ENCODE measurements around the gene SEPTIN6. TPM values are rescaled to one million over a fixed set of nuclear protein-coding genes. Genes with fewer than 3 reads are reported as not detected.

SEPTIN6 gene
- total and polyA plus RNA-seq, 2 of the 8 experiments (the other 6 are each of a cell fraction or from before 2014, with no cell fraction given): 31.0 to 42.6 TPM

DNA sequence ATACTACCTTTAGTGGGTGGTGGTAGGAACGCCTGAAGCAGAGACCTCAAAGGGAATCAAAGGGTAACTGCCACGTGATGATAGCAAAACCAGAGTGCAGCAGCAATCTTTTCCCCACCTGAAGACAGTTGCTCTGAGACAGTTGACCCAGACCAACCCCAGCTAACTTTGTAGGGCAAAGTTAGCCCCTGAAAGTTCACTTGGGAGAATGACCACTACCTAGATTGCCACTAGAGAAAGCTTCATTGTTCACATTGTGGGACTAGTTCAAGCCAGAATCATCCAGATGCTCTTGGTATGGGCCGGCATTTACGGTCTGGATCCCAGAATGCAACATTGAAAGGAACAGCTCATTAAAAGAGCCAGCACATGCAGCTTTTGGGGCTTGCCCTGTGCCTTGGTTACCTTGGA lies 4.1 kb downstream of the SEPTIN6 start:
- Histone ChIP-seq H3K4me1 (replicated peaks in 1 of 4; ENCODE audit: control insufficient read depth in 3 of 4, insufficient read depth in 4 of 4, low read length in 3 of 4) (peaks cover 2 to 9% (median 5%) of the 10 kb centered on the region in 4 experiments; a peak in 4 of 7 replicates), H3K23ac (ENCODE audit: insufficient read length) (no peak overlapping the region), H3K18ac (ENCODE audit: extremely low read depth, low read length) (no peak overlapping the region), H3K9me3 (ENCODE audit: insufficient read depth in 2 of 2, low read depth in 1 of 2, low read length in 1 of 2) (no peaks in the 10 kb centered on the region), H3K9ac (replicated peaks in 1 of 4; ENCODE audit: extremely low read depth in 1 of 4, low read depth in 3 of 4, low read length in 3 of 4) (no peak overlapping the region), H4K91ac (replicated peaks; ENCODE audit: insufficient read length, low read length) (no peak overlapping the region), H2AK5ac (ENCODE audit: low read depth, low read length) (no peak overlapping the region), H3K23me2 (ENCODE audit: low read depth, low read length) (peaks cover 5% of the 10 kb centered on the region; the same call in 1 of the 2 replicates), H2BK12ac (ENCODE audit: low read depth, low read length) (no peak overlapping the region), H3K79me2 (ENCODE audit: control insufficient read depth in 1 of 2, insufficient read depth in 2 of 2, low read length in 2 of 2) (peaks cover 0 to 31% of the 10 kb centered on the region in 2 experiments; a peak in 2 of 4 replicates), H3K4me2 (ENCODE audit: insufficient read depth in 1 of 2, low read depth in 2 of 2, low read length in 2 of 2) (no peak overlapping the region), H4K8ac (ENCODE audit: extremely low read depth, insufficient read depth, low read length) (no peak overlapping the region), H4K5ac (ENCODE audit: insufficient read length, low read depth, low read length) (no peak overlapping the region), H2BK120ac (replicated peaks; ENCODE audit: low read depth, low read length) (no peak overlapping the region), H2BK20ac (ENCODE audit: low read length) (no peak overlapping the region), H2BK5ac (ENCODE audit: low read depth, low read length) (no peak overlapping the region), H2BK15ac (ENCODE audit: low read length) (no peak overlapping the region), H3K56ac (replicated peaks; ENCODE audit: insufficient read length, low read depth, low read length) (no peak overlapping the region), H3K79me1 (ENCODE audit: low read depth, low read length) (no peaks in the 10 kb centered on the region; the same call in 1 of the 2 replicates), H3K14ac (ENCODE audit: insufficient read length) (no peak overlapping the region), H4K20me1 (replicated peaks in 1 of 2; ENCODE audit: control insufficient read depth in 1 of 2, insufficient read depth in 2 of 2, low read length in 2 of 2) (no peaks in the 10 kb centered on the region), H3K27me3 (replicated peaks in 1 of 4; ENCODE audit: control insufficient read depth in 3 of 4, extremely low read depth in 1 of 4, insufficient read depth in 3 of 4, low read length in 3 of 4) (peaks cover 0 to 2% (median 0%) of the 10 kb centered on the region in 4 experiments; a peak in 2 of 7 replicates), H3K4me3 (ENCODE audit: extremely low read depth in 1 of 4, insufficient read depth in 2 of 4, low read depth in 3 of 4, low read length in 4 of 4) (no peak overlapping the region), H3K4ac (replicated peaks; ENCODE audit: insufficient read length, low read depth, low read length) (no peak overlapping the region), H2AFZ (ENCODE audit: low read length) (no peak overlapping the region), H3K27ac (ENCODE audit: low read depth, low read length) (no peak overlapping the region), H3K36me3 (ENCODE audit: control insufficient read depth in 2 of 4, insufficient read depth in 4 of 4, low read length in 3 of 4) (no peaks in the 10 kb centered on the region)
- 92% methylated on average over 4 of the region's 4 CpGs; no CpG with 5 or more reads in 1 of the 2 experiments for WGBS, 2 experiments (ENCODE audit: extremely low coverage in 1 of 2, insufficient coverage in 1 of 2, insufficient read length in 1 of 2, insufficient replicate concordance in 2 of 2, low coverage in 1 of 2, low lambda C conversion rate in 2 of 2, missing lambda C conversion rate in 1 of 2)
- DNase-seq (ENCODE audit: low read depth in 1 of 2, low spot score in 2 of 2) (no peak), FAIRE-seq (no peak)
- ChIA-PET POLR2A (ENCODE audit: partially characterized antibody) (no interaction called here), CTCF (ENCODE audit: partially characterized antibody) (interaction anchor here (0.8 to 1.7 kb wide), 5 partner anchors 10 to 176 kb away, joined by 3 to 4 read pairs (median 3); no protein-coding TSS in a partner anchor)
- TF ChIP-seq KDM1A (IDR thresholded peaks at IDR 0.05; ENCODE audit: borderline replicate concordance, low read length) (no peak), TAF7 (optimal IDR thresholded peaks at IDR 0.05; ENCODE audit: borderline replicate concordance, low read depth, low read length) (no peak), EGR1 (IDR thresholded peaks at IDR 0.05; ENCODE audit: borderline replicate concordance, low read depth, low read length) (no peak), CBX5 (IDR thresholded peaks at IDR 0.05; ENCODE audit: low read depth, low read length) (no peak), TEAD4 (IDR thresholded peaks at IDR 0.05; ENCODE audit: low read depth, low read length) (no peak), ASH2L (IDR thresholded peaks at IDR 0.05; ENCODE audit: low read length) (no peak), SUZ12 (IDR thresholded peaks at IDR 0.05; ENCODE audit: low read length) (no peak), TAF1 (IDR thresholded peaks at IDR 0.05; ENCODE audit: low read depth, low read length) (no peak), HDAC6 (IDR thresholded peaks at IDR 0.05; ENCODE audit: low read depth, low read length) (no peak), RXRA (IDR thresholded peaks at IDR 0.05; ENCODE audit: insufficient read depth, low read depth, low read length) (no peak), SAP30 (IDR thresholded peaks at IDR 0.05; ENCODE audit: insufficient read depth, insufficient replicate concordance, low read length) (no peak)
- TF ChIP-seq, protein P1, sequence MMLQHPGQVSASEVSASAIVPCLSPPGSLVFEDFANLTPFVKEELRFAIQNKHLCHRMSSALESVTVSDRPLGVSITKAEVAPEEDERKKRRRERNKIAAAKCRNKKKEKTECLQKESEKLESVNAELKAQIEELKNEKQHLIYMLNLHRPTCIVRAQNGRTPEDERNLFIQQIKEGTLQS (IDR thresholded peaks at IDR 0.05; ENCODE audit: insufficient read depth, low read depth, low read length): no peak
- TF ChIP-seq, protein P2, sequence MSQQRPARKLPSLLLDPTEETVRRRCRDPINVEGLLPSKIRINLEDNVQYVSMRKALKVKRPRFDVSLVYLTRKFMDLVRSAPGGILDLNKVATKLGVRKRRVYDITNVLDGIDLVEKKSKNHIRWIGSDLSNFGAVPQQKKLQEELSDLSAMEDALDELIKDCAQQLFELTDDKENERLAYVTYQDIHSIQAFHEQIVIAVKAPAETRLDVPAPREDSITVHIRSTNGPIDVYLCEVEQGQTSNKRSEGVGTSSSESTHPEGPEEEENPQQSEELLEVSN (IDR thresholded peaks at IDR 0.05): no peak
